Gastrocnemius medialis (tissue), 4 donors: Measurements from ENCODE around the gene TARDBP.
"Not testable (repeated sequence)": the region's sequence is repeated elsewhere in the genome, so short reads cannot be mapped to it uniquely, and the experiment has no call there.

ENCODE experiments used
- CTCF ChIP-seq, 5 experiments: fragments of 450-650 bp in 3 of 5; fragments of 200-600 bp in 2 of 5; sonication (generic) in 2 of 5; IDR thresholded peaks in 4 of 5; conservative IDR thresholded peaks in 1 of 5; 1 replicate in 4 of 5; 2 replicates in 1 of 5; pipeline ENCODE4 v1.5.1; 2016 to 2019; ENCODE audit warnings: antibody characterized with exemption in 5 of 5, mild to moderate bottlenecking in 3 of 5, moderate library complexity in 3 of 5
- POLR2A ChIP-seq, 2 donors: fragments of 450-650 bp; IDR thresholded peaks; one replicate each; pipeline ENCODE4 v1.6.1; 2017; ENCODE audit warnings: antibody characterized with exemption in 2 of 2, mild to moderate bottlenecking in 2 of 2, moderate library complexity in 2 of 2

- not testable (repeated sequence) for TF ChIP-seq CTCF (IDR thresholded peaks at IDR 0.05 in 4 of 5, conservative IDR thresholded peaks at IDR 0.05 in 1 of 5); POLR2A (IDR thresholded peaks at IDR 0.05)
Observed at GRCh38 chr1:10989920-10990516, 22.4 kb upstream of the TARDBP start.
